ENCODE data around the gene FAM114A1.
"Not testable (repeated sequence)": the region's sequence is repeated elsewhere in the genome, so short reads cannot be mapped to it uniquely, and the experiment has no call there.

Gene FAM114A1

DNA sequence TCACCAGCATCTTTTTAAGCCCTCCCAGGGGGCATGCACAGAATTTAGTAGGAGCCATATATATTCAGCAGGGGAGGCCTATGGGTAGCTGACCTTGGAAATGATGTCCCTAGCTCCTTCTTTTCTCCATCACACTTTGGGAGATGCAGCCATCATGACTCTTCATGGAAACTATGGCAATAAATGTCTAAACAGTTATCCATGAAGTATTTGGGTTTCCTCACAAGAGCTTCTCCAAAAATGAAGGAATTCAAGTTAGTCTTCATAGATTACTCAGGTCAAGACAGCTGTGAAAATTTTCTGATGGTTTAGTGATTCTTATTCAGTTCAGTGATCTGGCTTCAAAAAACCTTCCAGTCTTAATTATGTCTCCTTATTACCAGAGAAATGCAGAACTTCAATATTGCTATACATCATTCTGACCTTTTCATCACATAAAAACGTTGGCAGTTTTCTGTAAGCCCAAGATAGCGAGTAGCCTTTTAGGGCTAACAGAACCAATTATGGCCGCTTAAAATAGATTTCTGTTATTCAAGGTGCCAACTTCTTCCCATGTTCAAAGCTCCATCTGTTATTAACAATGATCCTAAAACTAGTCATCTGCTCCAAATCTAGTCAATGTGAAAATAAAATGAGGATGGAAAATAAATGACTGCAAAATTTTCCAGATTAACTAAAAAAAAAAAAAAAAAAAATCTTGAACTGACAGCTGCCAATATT, 112.1 kb downstream of the FAM114A1 start:
- no peak for DNase-seq

- DNase-seq = no peak
These were observed 113.5 kb downstream of the FAM114A1 start for GRCh38 chr4:38980903-38981676.

DNA sequence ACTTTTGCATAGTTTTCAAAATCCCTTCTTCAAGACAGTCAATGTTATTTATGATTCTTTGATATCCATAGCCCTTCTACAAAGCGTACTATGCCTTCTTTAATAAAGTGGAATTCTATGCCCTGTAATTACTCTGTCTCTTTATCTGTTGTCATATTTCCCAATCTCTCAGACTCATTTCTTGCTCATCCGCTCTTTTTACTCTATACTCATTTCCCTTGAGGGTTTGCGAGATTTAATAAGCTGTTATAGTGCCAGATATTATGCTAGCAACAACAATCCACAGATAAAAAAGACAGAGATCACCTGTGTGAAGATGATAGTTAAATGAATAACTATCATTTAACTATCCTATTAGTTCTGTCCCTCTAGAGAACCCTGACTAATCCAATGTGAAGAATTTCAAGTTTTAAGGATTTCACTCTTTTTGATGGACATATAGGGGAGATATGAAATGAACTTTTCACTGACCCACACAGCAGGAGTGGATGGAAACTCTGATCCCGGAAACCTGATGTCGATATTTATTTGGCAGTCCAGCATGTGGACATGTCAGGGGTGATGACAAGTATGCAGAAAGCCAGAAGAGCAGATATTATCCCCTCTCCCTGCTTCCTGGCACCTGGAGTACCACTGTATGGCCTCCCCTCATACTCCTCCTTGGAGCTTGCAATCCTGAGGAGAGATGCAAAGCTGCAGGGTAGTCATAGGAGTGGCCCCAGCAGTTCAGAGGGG, 114.9 kb downstream of the FAM114A1 start:
- DNase-seq = no peak

GRCh38 chr4:38983291-38983690, 115.7 kb downstream of the FAM114A1 start:
- no peak for DNase-seq

DNA sequence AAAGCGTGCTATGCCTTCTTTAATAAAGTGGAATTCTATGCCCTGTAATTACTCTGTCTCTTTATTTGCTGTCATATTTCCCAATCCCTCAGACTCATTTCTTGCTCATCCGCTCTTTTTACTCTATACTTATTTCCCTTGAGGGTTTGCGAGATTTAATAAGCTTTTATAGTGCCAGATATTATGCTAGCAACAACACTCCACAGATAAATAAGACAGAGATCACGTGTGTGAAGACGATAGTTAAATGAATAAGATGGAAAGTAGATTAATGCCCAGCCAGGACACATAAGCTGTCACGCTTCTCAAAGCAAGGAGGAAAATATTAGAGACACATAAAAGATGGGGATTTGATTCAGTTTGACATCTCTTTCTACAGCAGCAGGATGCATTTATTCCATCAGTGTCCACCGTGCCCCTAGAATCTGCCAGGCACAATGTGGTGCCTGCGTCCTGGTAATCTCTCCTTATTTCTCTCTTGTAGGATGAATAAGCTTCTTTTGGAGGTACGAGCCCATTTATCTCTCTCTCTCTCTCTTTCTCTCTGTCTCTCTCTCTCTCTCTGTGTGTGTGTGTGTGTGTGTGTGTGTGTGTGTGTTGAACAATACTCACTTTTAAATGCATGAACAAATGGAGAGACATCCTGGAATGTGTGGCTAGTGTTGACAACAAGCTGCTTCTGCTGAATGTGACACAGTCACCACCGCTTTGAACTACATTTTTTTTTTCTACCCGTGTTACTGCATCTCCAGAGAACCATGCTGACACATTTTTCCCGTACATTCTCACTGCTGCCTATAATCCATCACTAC, 116.4 kb downstream of the FAM114A1 start:
- DNase-seq = no peak

GRCh38 chr4:38985410-38986100, 117.9 kb downstream of the FAM114A1 start:
- DNase-seq = no peak

- no peak for DNase-seq
These were observed 119.9 kb downstream of the FAM114A1 start for GRCh38 chr4:38987491-38987890.

DNA sequence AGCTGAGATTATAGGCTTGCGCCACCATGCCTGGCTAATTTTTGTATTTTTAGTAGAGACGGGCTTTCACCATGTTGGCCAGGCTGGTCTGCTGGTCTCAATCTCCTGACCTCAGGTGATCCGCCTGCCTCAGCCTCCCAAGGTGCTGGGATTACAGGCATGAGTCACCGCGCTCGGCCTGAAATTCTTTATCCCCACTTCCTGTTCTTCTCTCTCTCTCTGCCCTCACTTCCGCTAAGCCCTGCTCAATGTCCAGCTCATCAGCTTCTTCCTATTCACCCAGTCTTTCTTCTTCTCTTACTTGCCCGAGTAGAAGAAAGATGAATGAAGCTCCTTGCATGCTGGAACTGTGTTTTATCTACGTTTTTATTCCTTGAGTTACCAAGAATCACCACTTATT, 120.7 kb downstream of the FAM114A1 start:
- DNase-seq = not testable (repeated sequence)

DNA sequence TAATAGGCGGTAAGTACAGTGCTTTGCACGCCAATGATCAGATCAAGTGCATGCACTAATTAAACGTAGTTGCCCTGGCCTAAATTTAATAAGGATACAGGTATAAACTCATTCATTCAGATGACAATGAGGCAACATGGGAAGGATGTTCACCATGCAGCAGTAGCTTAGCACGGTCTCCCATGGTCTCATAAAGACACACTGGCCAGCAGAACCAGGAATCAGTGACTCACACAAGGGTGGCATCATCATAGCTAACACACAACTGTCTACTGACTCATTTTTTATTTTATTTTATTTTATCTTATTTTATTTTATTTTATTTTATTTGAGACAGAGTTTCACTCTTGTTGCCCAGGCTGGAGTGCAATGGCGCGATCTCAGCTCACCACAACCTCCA, 121.9 kb downstream of the FAM114A1 start:
- DNase-seq = no peak

- DNase-seq = no peak
These were observed 122.6 kb downstream of the FAM114A1 start for GRCh38 chr4:38990241-38990640.

DNA sequence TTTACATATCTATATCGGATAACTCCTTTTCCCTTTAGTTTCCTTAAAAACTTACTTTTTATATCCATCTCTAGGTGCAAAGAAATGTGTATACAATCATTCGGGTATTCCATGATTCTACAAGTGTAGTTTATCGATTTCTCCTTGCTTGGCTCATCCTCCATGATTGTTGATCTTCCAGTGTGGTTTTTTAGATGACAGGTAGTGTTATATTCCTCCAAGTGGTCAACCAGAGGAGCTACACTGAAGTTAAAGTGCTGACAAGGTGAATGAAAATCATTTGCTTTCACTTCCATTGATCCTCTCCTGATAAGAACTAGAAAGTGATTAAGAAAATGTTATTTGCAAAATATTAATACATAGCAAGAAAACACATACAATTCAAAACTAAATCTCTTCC, 126.1 kb downstream of the FAM114A1 start:
- no peak for DNase-seq

- DNase-seq = no peak
These were observed 126.5 kb downstream of the FAM114A1 start for GRCh38 chr4:38994135-38994534.

Measured in NCI-H187 treated with DMSO at 0.1 percent for 48 hours (cell line).